ENCODE data around the gene GNAI3.

GNAI3 gene

GRCh38 chr1:109543988-109544735 is 4.3 kb upstream of the GNAI3 start:
- no peaks in the 10 kb centered on the region for H3K27me3 ChIP-seq (ENCODE audit: insufficient read depth, poor library complexity, severe bottlenecking)
- TF ChIP-seq REST (IDR thresholded peaks at IDR 0.05; ENCODE audit: insufficient replicate concordance, low read depth) (no peak), GABPA (IDR thresholded peaks at IDR 0.05; ENCODE audit: low read depth) (no peak), CTCF (IDR thresholded peaks at IDR 0.05; ENCODE audit: insufficient read depth, low read length) (no peak), SPI1 (IDR thresholded peaks at IDR 0.05; ENCODE audit: borderline replicate concordance, low read depth) (no peak), POLR2AphosphoS5 (IDR thresholded peaks at IDR 0.05; ENCODE audit: low read depth) (no peak)
- H3K4me3 ChIP-seq (replicated peaks; ENCODE audit: insufficient read depth, low read length): no peak overlapping the region
- no peak for DNase-seq (ENCODE audit: low read depth in 1 of 2, low spot score in 1 of 2)
- H3K27ac ChIP-seq (replicated peaks): no peak overlapping the region

GRCh38 chr1:109546311-109547109 is 1.9 kb upstream of the GNAI3 start:
- H3K27me3 ChIP-seq (ENCODE audit: insufficient read depth, poor library complexity, severe bottlenecking): no peaks in the 10 kb centered on the region
- H3K27ac ChIP-seq (replicated peaks): peak overlapping the region; percentile 91
- TF ChIP-seq SPI1 (IDR thresholded peaks at IDR 0.05; ENCODE audit: borderline replicate concordance, low read depth) (no peak), CTCF (IDR thresholded peaks at IDR 0.05; ENCODE audit: insufficient read depth, low read length) (peak; percentile 35)
- H3K4me3 ChIP-seq (replicated peaks; ENCODE audit: insufficient read depth, low read length): peak overlapping the region; percentile 9
- DNase-seq (ENCODE audit: low read depth in 1 of 2, low spot score in 1 of 2): peak; percentile 52 to 91

DNA sequence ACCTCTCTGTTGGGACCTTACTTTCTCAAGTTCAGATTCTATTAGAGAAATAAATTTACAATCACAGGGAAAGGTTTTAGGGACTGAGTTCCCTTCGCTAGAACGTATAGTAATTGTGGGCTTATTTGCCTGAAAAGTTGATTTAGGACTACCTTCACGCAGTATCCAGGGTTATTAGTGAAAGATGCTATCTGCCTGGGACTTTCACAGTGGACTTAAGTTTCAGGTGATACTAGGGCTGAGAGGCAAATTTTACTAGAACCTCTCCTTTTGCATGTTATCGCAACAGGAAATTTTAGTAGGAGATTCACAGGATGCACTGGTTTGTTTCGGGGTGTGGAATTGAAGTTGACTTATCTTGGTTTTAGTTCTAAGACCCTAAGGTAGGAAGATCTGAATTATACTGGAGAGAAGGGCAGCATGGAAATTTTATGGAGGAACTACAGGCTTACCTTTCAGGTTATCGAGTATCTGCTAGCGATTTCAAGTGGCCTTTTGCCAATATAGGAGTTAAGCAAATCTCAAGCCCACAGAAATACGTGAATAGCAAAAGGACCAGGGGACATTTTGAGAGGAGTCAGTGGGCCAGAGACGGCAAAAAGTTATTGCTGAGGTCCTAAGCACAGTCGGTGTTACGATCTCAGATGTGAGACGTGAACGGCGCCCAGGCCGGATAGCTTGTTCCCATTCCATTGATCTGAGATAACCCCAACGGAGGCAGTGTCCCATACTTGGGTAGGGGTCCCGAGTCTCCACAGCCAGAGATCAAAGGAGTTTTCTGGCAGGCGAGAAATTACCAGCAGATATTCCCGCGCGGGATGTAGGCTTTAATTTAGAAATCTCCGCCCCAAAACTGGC is 723 bp upstream of the GNAI3 start:
- peak in 1 of 2 experiments; percentile 20 for DNase-seq (ENCODE audit: low read depth in 1 of 2, low spot score in 1 of 2)
- H3K27me3 ChIP-seq (ENCODE audit: insufficient read depth, poor library complexity, severe bottlenecking): no peaks in the 10 kb centered on the region
- H3K27ac ChIP-seq (replicated peaks): peak overlapping the region; percentile 91
- H3K4me3 ChIP-seq (replicated peaks; ENCODE audit: insufficient read depth, low read length): peak overlapping the region; percentile 79
- no peak for TF ChIP-seq REST (IDR thresholded peaks at IDR 0.05; ENCODE audit: insufficient replicate concordance, low read depth)
- no peak for TF ChIP-seq POLR2AphosphoS5 (IDR thresholded peaks at IDR 0.05; ENCODE audit: low read depth)
- TF ChIP-seq GABPA (IDR thresholded peaks at IDR 0.05; ENCODE audit: low read depth): no peak
- TF ChIP-seq SPI1 (IDR thresholded peaks at IDR 0.05; ENCODE audit: borderline replicate concordance, low read depth): no peak
- TF ChIP-seq CTCF (IDR thresholded peaks at IDR 0.05; ENCODE audit: insufficient read depth, low read length): no peak

Measured in HL-60 (cell line).